Lower leg skin (tissue), 4 donors: ENCODE results near the gene GRWD1. TPM values are rescaled to one million over a fixed set of nuclear protein-coding genes. Genes with fewer than 3 reads are reported as not detected.

ENCODE experiments used
- DNase-seq, 2 donors: peaks; one replicate each; pipeline ENCODE4 v3.0.0-alpha.2; 2019; ENCODE audit warnings: low spot score in 2 of 2
- H3K4me3 ChIP-seq: fragments of 200-600 bp; sonication (generic); 2 replicates; pipeline ENCODE4 v1.5.1; 2017; ENCODE audit warnings: mild to moderate bottlenecking, low read depth; ENCODE audit not compliant: poor library complexity, severe bottlenecking
- POLR2A ChIP-seq, 2 donors: fragments of 450-650 bp; IDR thresholded peaks; one replicate each; pipeline ENCODE4 v1.6.1; 2016 to 2017; ENCODE audit warnings: antibody characterized with exemption in 2 of 2, mild to moderate bottlenecking in 1 of 2, moderate library complexity in 1 of 2
- WGBS, 2 donors: methylation state at CpG; one replicate each; pipeline ENCODE4 v1.1.5; 2018; 5-methylcytosine and 5-hydroxymethylcytosine counted together
- intact Hi-C: fragments of 100-400 bp; cut with DNase I; formaldehyde crosslinking; loops from one replicate; pipeline ENCODE4 v1.15.0; 2023; ENCODE audit warnings: low total_unique reads
- total RNA-seq, 4 donors: library from RNA; depleted of rRNA; stranded (reverse); fragments of >200 nt; gene quantifications; one replicate each; pipeline ENCODE4 v1.1.0, GENCODE V29; 2016
- TF ChIP-seq, protein P1 (sequence below), 3 donors: fragments of 450-650 bp; IDR thresholded peaks; one replicate each; pipeline ENCODE4 v1.5.1; 2016; ENCODE audit warnings: antibody characterized with exemption in 3 of 3, mild to moderate bottlenecking in 3 of 3, moderate library complexity in 2 of 3

GRWD1 gene
- total RNA-seq, 4 donors from 2014 or later: 33.3 to 44.4 (median 39.3) TPM

GRCh38 chr19:48433337-48433736 lies 12.4 kb upstream of the GRWD1 start:
- WGBS, 2 donors: 59 to 80% methylated on average over 8 of the region's 8 CpGs
- TF ChIP-seq, protein P1, sequence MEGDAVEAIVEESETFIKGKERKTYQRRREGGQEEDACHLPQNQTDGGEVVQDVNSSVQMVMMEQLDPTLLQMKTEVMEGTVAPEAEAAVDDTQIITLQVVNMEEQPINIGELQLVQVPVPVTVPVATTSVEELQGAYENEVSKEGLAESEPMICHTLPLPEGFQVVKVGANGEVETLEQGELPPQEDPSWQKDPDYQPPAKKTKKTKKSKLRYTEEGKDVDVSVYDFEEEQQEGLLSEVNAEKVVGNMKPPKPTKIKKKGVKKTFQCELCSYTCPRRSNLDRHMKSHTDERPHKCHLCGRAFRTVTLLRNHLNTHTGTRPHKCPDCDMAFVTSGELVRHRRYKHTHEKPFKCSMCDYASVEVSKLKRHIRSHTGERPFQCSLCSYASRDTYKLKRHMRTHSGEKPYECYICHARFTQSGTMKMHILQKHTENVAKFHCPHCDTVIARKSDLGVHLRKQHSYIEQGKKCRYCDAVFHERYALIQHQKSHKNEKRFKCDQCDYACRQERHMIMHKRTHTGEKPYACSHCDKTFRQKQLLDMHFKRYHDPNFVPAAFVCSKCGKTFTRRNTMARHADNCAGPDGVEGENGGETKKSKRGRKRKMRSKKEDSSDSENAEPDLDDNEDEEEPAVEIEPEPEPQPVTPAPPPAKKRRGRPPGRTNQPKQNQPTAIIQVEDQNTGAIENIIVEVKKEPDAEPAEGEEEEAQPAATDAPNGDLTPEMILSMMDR (IDR thresholded peaks at IDR 0.05): no peak
- no peak for TF ChIP-seq POLR2A (IDR thresholded peaks at IDR 0.05)
- no peak overlapping the region for H3K4me3 ChIP-seq
- no peak for DNase-seq
- intact Hi-C loops: no loop called here

- intact Hi-C loops: no loop called here
- H3K4me3 ChIP-seq: no peak overlapping the region
- TF ChIP-seq POLR2A (IDR thresholded peaks at IDR 0.05): no peak
- TF ChIP-seq, protein P1 (IDR thresholded peaks at IDR 0.05): no peak
- DNase-seq: no peak
- WGBS, 2 donors: 91 to 94% methylated on average over 5 of the region's 5 CpGs
Measured at GRCh38 chr19:48436586-48436985, 9.2 kb upstream of the GRWD1 start.

DNA sequence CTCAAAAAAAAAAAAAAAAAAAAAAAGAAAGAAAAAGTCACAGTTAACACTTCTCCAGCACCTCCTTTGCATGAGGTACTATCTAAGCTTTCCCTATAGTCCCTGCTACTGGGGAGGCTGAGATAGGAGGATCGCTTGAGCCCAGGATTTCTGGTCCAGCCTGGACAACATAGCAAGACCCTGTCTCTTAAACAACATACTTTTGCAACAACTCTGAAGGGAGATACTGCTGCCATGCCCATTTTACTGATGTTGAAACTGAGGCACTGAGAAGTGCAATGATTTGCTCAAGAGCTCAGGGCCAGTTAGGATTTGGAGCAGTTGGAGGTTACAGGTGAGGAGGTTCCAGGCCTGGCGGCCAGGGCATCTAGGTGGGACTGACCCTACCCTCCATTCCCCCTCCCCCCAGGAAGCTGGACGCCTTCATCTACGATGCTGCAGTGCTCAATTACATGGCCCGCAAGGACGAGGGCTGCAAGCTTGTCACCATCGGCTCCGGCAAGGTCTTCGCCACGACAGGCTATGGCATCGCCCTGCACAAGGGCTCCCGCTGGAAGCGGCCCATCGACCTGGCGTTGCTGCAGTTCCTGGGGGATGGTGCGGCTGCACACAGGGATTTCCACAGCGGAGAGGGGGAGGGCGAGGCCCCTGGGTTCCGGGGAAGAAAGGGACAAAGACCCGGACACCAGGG lies 4.3 kb upstream of the GRWD1 start:
- WGBS, 2 donors: 92 to 95% methylated on average over 11 to 20 of the region's 20 CpGs
- TF ChIP-seq POLR2A (IDR thresholded peaks at IDR 0.05): no peak
- TF ChIP-seq, protein P1 (IDR thresholded peaks at IDR 0.05): no peak
- DNase-seq: no peak
- intact Hi-C loops: loop anchor here (5.0 kb wide), 1 partner anchor 151 kb away; no protein-coding TSS in a partner anchor
- no peak overlapping the region for H3K4me3 ChIP-seq

GRCh38 chr19:48442116-48443035 lies 3.4 kb upstream of the GRWD1 start:
- WGBS, 2 donors: 55 to 83% methylated on average over 32 to 60 of the region's 94 CpGs
- peak in 1 of 2 donors; percentile 83 for DNase-seq
- TF ChIP-seq POLR2A (IDR thresholded peaks at IDR 0.05): no peak
- TF ChIP-seq, protein P1 (IDR thresholded peaks at IDR 0.05): no peak
- no peak overlapping the region for H3K4me3 ChIP-seq
- intact Hi-C loops: loop anchor here (5.0 kb wide), 1 partner anchor 150 kb away; no protein-coding TSS in a partner anchor

GRCh38 chr19:48443256-48443655 lies 2.5 kb upstream of the GRWD1 start:
- intact Hi-C loops: loop anchor here (5.0 kb wide), 1 partner anchor 149 kb away; no protein-coding TSS in a partner anchor
- no peak overlapping the region for H3K4me3 ChIP-seq
- TF ChIP-seq POLR2A (IDR thresholded peaks at IDR 0.05): no peak
- TF ChIP-seq, protein P1 (IDR thresholded peaks at IDR 0.05): no peak
- DNase-seq: peak in 1 of 2 donors; percentile 78
- 13% methylated on average over 43 of the region's 60 CpGs; no CpG with 5 or more reads in 1 of the 2 donors for WGBS, 2 donors
